ENCODE measurements around the gene RAB3D.
"Not testable (repeated sequence)": the region's sequence is repeated elsewhere in the genome, so short reads cannot be mapped to it uniquely, and the experiment has no call there.

Gene RAB3D

DNA sequence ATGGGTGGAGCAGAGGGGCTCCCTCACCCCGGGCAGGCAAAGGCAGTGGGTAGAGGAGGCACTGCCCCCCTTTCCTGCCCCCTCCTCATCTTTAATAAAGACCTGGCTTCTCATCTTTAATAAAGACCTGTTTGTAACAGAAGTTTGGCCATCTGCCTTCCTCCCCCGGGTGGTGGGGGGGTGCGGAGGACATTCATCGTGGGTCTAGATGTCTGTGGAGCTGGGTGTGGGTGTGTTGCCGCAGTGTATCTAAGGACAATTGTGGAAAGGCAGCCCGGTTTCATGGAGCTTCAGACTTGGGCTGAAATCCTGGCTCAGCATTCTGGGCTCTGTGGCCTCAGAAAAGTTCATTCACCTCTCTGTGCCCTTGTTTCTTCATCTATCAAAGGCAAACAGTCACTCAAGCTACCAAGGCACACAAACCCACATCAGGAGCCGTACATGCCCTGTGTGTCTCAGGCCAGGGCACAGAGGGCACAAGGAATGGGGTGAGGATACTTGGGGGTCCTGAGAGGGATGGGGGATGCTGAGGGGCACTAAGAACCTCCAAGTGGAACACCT, 26.2 kb upstream of the RAB3D start:
- DNase-seq: no peak

DNA sequence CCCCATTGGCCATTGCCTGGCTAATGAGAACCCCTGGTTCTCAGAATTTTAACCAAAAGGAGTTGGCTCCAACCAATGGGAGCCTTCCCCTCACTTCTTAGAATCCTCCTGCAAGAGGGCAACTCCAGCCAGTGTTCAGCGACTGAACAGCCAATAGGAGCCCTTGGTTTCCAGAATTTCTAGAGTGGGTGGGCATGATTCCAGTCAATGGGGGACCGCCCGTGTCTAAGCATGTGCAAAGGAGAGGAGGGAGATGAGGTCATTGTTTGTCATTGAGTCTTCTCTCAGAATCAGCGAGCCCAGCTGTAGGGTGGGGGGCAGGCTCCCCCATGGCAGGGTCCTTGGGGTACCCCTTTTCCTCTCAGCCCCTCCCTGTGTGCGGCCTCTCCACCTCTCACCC, 25.5 kb upstream of the RAB3D start:
- DNase-seq: no peak

DNA sequence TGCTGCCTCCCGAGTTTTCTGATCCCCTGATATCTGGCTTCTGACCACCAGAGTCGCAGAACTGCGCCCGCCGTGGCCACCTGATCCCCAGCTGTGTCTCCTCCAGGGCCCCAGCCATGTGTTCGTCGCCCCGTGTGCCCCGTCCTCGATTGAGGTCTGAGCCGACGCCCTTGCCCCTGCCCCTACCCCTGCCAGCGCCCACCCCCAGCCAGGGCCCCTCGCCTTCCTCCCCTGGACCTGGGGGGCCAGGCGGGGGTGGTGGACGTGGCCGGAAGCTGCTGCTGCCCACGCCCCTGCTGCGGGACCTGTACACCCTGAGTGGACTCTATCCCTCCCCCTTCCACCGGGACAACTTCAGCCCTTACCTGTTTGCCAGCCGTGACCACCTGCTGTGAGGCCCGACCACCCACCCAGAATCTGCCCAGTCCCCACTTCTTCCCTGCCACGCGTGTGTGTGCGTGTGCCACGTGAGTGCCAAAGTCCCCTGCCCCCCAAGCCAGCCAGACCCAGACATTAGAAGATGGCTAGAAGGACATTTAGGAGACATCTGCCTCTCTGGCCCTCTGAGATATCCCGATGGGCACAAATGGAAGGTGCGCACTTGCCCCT, 24.9 kb upstream of the RAB3D start:
- no peak for DNase-seq

DNA sequence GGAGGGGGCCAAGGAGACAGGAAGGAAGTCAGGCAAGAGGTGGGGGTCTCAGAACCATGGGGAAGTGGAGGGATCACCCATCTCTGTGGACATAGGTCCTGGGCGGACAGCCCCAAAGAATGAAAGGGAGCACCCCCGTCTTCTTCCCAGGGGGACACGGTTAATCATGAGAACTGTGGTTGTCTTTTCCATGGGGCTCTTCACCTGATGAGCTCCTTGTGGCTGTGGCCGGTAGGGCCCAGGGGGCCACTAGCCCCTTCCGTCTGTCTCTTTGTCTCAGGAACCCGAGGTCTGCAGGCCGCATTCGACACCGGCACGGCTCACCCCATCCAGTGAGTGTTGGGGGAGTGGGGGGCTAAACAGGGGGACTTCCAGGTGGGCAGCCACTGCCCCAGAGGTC, 24.4 kb upstream of the RAB3D start:
- no peak for DNase-seq

DNA sequence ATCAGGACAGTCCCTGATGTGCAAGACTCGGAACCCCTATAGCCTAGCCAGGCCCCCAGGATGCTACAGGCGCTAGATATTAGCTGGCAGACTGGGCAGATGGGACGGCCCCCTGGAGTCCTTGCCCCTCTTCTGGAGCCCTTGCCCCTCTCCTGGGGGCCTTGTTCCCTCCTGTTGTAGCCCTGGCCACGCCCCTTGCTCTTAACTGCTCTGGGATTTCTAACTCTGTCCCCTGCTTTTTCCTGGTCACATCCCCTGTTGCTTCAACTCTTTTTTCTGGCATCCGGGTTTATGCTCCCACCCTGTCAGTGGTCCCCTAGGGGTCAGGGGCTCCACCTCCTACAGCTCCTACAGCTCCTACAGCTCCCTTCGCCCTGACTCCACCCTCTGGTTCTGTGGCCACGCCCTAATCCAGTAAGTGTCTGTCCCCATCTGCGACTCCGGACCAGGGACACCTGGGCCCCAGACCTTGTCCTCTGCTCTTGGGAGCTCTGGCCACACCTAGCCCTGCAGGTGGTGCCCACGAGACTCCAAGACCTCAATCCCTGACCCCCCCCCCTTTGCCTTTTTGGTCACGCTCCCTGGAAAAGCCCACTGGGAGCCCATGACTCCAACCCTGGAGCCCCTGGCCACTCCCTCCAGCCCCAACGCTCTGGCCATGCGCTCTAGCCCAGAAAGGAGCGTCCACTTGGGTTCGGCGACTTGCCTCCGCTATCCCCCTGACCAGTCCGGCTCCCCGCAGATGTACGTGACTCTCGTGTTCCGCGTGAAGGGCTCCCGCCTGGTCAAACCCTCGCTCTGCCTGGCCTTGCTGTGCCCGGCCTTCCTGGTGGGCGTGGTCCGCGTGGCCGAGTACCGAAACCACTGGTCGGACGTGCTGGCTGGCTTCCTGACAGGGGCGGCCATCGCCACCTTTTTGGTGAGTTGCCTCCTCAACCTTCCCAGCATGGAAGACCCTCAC, 22.6 kb upstream of the RAB3D start:
- no peak for DNase-seq

DNA sequence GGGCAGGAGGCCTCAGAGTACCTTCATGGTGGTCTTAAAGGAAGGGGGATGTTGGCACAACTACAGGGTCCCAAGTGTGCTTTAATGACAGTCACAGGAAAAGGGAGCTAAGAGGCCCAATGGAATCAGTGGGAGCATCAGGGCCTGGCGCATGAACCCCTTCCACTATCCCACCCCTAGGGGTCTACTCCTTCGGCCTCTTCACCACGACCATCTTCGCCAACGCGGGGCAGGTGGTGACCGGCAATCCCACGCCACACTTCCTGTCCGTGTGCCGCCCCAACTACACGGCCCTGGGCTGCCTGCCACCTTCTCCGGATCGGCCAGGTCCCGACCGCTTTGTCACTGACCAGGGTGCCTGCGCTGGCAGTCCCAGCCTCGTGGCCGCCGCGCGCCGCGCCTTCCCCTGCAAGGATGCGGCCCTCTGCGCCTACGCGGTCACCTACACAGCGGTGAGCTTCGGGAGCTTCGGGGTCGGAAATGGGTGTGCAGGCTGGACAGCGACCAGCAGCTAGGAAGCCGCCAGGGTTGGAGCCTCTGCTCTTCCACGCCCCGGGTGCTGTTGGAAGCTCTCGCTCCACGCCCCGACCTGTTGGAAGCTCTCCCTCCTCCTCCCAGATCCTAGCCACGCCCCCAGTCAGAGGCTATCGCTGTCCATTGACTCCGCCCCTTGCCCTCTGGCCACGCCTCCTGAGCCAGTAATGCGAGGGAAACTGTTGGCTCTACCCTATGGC, 21.7 kb upstream of the RAB3D start:
- DNase-seq: peak; percentile 48

DNA sequence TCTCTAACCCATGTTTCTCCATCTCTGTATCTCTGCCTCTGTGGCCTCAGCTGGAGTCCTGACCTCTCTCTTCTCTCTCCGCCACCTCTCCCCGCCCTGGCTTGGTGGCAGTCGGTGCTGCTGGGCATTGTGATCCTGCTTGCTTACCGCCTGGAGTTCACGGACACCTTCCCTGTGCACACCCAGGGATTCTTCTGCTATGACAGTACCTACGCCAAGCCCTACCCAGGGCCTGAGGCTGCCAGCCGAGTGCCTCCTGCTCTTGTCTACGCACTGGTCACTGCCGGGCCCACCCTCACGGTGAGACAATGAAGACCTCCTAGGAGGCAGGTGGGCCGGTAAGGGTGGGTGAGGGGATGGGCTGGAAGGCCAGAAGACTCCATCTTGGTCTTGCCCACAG, 20.0 kb upstream of the RAB3D start:
- no peak for DNase-seq

DNA sequence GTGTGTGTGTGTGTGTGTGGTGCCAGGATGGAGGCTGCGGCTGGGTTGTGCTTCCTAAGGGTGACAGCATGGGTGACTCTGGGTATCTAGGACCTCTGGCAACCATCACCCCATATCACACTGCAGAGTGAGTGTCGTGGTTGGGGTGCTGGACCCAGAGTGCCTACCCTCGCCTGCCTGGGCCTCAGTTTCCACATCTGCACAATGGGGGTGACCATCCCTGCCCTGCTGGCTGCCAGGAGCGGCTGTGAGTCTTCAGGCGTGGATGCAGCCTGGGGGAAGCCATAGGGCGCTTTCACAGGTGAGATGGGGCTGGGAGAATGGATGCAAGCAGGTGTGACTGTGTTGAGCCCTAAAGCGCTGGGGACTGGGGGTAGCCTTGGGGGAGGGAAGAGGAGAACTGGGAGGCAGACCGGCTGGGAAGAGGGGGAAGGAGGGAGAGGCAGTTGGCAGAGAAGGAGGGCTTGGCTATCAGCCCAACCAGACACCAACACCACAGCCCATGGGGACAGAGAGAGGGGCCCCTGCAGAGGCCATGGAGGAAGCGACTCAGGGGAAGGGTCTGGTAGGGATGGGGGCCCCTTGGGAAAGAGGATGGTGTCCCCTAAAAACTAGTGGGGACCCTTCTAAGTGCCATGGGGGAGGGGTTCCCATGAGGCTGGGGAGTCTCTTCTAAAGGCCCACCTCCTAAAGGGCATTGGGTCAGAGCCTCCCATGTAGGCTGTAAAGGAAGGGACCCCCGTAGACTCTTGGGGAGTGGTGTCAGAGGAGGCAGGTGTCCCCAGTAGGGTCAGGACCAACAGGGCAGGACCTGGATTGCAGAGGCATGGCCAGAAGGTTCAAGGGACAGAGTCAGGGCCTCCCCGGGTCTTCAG, 17.5 kb upstream of the RAB3D start:
- DNase-seq: peak; percentile 19

DNA sequence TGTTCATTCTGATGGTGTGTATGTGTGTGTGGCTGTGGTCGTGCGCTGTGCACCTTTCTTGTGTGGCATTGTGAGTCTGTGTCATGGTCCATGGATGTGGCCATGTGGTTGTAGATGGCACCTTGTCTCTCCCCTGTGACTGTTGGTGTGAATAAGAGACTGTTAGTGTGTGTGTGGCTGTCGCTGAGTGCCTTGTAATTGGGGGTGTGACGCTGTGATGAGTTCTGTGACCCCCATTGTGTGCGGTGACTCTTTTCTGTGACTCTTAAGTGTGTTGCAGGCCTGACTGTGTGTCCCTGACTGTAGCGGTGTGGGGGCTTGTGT, 16.6 kb upstream of the RAB3D start:
- no peak for DNase-seq

DNA sequence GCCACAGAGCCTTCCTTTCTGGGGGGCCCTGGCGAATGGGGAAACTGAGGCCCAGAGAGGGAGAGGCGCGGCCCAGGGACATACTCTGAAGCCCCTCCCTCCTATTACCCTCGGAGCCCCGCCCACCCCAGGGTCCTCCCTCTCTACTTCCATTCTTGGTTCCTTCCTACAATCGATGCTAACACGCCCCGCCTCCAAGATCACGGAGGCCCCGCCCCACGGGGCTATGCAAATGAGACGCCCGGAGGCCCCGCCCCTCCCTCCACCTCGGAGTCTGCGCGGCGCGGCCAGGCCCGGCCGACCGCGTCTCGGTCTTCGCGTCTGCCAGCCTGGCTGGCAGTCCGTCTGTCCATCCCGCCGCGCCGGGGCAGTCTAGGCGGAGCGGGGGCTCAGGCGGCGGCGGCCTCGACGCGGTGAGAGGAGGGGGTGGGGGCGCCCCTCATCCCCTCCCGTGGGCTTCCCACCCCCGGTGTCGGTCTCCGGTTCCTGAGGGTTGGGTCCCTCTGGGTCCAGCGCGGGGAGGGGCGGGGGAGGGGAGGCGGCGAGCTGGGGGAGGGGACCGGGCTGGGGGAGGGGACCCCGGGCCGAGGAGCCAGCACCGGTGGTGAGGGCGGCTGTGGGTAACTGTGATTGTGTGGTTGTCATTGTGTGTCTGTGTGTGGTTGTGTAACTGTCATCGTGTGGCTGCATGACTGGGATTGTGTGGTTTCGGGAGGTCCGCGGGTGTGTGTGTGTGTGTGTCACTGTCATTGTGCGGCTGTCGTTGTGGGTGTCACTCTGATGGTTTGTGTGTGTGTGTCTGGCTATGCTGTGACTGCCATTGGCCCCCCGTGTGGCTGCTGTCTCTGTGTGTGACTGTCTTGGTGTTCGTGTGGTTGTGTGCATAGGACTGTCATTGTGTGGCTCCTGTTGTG, 16.0 kb upstream of the RAB3D start, which contains the start of gene PLPPR2:
TSS of gene PLPPR2 (plus strand) at position 273 of the 914 bp plus-strand sequence. CDS start 2,242 bp downstream, outside the sequence.
- DNase-seq: peak; percentile 93

DNA sequence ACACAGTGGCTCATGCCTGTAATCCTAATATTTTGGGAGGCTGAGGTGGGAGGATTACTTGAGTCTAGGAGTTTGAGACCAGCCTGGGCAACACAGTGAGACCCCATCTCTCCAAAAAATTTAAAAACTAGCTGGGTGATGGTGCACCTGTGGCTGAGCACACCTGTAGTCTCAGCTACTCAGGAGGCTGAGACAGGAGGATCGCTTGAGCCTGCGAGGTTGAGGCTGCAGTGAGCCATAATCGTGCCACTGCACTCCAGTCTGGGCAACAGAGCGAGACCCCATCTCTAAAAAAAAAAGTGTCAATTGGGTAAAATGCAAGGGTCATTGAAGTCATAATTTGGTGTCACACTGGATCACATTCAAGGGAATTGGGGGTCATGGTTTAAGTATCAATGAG, 14.6 kb upstream of the RAB3D start:
- not testable (repeated sequence) for DNase-seq

DNA sequence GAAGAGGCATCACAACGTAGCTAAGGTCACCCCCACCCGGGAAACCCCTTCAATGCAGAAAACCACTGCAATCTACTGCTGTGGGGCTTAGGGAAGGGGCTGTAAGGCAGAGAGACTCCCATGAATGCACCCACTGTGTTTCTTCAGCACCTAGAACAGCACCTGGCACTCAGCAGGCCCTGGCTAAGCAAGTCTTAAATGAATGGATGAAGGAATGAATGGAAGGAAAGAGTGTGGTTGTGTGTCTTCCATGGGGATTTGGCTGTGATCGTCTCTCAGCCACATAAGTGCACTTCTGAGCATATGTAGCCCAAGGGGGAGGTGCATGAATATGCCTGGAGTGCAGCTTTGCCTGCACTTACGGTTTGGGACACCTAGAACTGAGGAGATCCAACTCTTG, 9.7 kb upstream of the RAB3D start:
- DNase-seq: no peak

DNA sequence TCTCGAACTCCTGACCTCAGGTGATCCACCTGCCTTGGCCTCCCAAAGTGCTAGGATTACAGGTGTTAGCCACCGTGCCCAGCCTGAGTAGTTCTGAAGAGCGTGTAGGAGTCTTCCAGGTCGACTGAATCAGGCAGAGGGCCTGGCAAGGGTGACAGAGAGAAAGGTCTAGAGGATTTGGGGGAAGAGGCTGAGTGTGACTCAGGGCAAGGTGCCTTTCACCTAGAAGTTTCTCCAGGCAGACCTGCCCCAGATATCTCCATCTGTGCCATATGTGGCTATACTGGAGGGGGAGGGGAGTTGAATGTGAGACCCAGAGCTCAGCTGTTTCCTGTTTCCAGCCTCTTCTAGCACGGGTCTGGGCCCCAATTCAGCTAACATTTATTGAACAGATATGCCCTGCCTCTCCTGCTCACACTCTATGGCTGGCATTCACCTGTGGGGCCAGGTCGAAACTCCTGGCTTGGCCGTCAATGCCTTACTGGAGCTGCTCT, 8.1 kb upstream of the RAB3D start:
- no peak for DNase-seq

DNA sequence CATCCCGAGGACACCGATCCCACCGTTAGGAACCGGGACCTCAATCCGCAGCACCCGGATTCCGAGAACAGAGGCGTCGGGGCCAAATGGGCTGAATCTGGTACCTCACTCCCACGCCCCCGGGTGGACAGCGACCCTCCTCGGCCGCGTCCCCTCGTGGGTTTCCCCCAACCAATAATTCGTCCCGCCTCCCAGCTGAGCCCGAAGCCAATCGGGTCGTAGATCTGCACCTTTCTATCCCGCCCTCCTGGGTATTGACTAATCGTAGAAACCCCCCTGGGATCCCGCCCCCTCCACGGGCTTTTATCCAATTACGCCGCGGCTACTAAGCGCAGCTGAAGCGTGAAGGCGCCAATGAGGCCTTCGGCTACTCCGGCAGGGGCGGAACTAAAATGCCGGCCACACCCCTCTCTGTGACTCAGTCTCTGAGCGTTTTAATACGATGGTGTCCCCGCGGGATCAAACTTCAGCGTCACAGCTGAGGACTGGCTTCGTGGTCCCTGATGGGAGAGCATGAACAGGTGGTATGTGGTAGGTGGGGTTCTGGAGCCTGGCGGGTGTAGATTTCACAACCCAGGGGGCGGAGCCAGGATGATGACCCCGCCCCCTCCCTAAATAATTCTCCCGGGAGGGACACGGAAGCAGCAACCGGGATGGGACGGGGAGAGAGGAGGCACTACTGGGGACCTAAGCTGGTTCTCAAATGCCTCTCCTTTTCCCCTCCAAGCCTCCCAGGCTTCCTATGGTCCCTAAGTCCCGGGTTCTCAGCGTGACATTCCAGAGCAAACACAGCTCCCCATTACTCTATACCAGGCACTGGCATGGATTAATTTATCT, 6.9 kb upstream of the RAB3D start, which contains the start of the genes CCDC159 and TMEM205:
TSS of gene CCDC159 (plus strand) at position 416 of the 837 bp plus-strand sequence. CDS start at position 504, 88 bp downstream.
TSS of gene TMEM205 (minus strand) at position 165 of the 837 bp plus-strand sequence. CDS start 649 bp downstream, outside the sequence.
- peak; percentile 97 for DNase-seq

DNA sequence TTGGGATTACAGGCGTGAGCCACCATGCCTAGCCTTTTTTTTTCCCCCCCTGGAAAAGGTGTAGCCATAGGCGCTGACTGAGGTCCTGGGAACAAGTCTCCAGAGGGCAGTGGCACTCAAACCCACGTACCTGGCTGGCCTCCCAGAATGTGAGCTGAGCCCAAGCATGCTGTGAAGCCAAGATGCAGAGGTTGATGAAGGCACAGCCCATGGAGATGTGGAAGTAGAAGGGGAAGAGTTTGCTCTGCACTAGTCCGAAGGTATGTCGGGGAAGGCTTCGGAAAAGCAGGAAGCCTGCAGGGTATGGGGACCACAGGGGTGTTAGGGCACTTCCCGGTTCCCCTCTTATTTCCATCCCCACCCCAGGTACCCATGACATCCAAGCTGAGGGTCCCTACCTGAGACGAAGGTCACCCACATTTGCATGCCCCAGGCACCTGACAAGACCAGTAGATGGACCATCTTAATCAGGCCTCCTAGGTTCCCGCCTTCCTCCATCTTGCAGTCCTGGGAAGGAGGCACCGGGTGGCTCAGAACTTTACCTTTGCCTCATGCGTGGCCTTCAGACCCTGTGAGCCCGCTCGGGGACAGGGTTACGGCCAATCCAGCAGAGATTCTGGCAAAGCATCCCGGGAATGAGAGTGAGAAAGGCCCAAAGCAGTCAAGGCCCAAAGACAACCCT, 5.8 kb upstream of the RAB3D start:
- DNase-seq: no peak

DNA sequence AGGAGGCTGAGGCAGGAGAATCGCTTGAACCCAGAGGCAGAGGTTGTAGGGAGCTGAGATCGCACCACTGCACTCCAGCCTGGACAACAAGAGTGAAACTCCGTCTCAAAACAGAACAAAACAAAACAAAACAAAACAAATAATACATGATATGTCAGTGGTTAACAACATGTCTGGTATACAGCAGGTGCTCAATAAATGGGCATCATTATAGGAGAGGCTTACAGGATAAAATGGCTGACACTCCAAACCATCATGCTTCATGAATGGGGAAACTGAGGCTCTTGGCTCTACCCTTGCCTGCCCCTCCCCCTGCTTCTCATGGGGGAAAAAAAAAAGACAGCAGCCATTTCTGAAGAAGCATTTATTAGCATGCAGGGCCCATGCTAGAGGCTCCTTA, 3.0 kb upstream of the RAB3D start:
- DNase-seq: no peak

DNA sequence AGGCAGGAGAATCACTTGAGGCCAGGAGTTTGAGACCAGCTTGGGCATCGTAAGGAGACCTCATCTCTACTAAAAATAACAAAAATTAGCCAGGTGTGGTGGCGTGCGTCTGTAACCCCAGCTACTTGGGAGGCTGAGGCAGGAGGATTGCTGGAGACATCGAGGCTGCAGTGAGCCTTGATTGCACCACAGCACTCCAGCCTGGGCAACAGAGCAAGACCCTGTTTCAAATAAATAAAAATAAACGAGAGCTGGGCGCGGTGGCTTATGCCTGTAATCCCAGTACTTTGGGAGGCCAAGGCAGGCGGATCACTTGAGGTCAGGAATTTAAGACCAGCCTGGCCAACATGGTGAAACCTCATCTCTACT, 626 bp upstream of the RAB3D start:
- DNase-seq: not testable (repeated sequence)

DNA sequence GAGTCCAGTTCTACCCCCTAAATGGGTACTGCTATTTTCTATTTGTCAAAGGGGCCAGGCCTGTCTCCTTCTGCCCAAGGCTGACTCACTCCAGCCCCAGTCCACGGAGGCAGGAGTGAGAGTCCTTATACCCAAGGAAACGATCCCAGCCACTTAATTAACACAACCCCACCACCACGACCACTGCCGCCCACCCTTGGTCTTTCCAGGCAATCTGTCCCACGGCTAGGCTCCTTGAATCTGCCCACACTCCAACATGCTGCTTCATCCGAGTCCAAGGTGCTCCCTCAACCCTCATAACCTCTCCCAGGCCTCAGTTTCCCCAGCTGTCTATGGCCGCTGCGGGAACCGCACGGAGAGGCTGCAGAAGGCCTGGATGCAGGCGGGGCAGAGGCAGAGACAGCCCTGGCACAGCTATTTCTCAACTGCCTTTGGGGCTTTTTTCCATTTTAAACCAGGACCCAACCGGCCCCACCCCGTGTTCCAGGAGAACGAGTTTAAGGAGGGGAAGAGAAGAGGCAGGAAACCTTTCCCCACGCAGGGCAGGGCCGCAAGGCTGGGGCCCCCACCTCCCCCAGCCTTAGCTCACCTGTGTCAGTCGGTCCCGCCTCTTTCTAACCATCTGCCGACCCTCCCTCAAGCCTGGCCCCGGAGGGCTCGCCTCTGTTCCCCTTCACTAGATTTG, 746 bp downstream of the RAB3D start:
- no peak for DNase-seq

DNA sequence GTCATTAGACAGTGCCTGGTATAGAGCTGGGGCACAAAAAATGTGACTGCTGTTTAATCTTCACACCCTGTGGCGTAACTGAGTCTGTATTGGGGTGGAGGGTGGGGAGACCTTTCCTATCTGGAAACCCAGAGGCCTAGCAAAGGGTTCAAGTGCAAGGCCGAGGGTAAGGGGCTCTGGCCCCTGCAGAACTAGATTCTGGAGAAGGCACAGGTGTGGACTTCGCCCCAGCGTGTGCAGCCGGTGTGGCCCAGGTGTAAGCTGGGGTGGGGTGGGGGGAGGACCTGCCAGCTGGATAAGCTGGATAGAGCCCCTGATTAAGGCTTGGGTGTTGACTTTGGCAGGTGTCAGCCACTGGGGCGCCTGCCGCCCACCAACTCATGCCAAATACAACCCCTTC, 1.3 kb downstream of the RAB3D start:
- DNase-seq: no peak
